GM23338 (cell line): ENCODE measurements around the gene PPFIA2. TPM values are rescaled to one million over a fixed set of nuclear protein-coding genes. Genes with fewer than 3 reads are reported as not detected.

Experiments
- ATAC-seq: fragments of 200-7000 bp; cut with Tn5 transposase; 3 replicates; pipeline ENCODE4 v1.9.1; 2020
- DNase-seq: peaks from one replicate; pipeline ENCODE4 v3.0.0-alpha.2; 2015; ENCODE audit warnings: low spot score
- H2AFZ ChIP-seq: fragments of 200-600 bp; sonication (generic); 2 replicates; pipeline ENCODE4 v1.8.0; 2016; ENCODE audit warnings: antibody characterized with exemption, mild to moderate bottlenecking, moderate library complexity
- H3F3A ChIP-seq: fragments of 200-600 bp; sonication (generic); replicated peaks from 2 replicates; pipeline ENCODE4 v1.8.0; 2017; ENCODE audit warnings: antibody characterized with exemption, mixed run types, low read depth
- H3K27ac ChIP-seq: fragments of 200-600 bp; sonication (generic); 2 replicates; pipeline ENCODE4 v1.6.1; 2016; ENCODE audit warnings: low read depth
- H3K27me3 ChIP-seq: fragments of 200-600 bp; sonication (generic); 2 replicates; pipeline ENCODE4 v1.8.0; 2016; ENCODE audit warnings: mild to moderate bottlenecking, mixed run types, moderate library complexity; ENCODE audit not compliant: insufficient read depth
- H3K36me3 ChIP-seq: fragments of 200-600 bp; sonication (generic); 2 replicates; pipeline ENCODE4 v1.8.0; 2016; ENCODE audit warnings: mild to moderate bottlenecking; ENCODE audit not compliant: insufficient read depth
- H3K4me1 ChIP-seq: fragments of 200-600 bp; sonication (generic); 2 replicates; pipeline ENCODE4 v1.8.0; 2016; ENCODE audit warnings: mild to moderate bottlenecking, moderate library complexity; ENCODE audit not compliant: insufficient read depth
- H3K4me2 ChIP-seq: fragments of 200-600 bp; sonication (generic); 2 replicates; pipeline ENCODE4 v1.7.1; 2017; ENCODE audit warnings: mixed run types
- H3K4me3 ChIP-seq: fragments of 200-600 bp; sonication (generic); 2 replicates; pipeline ENCODE4 v1.6.1; 2016; ENCODE audit warnings: mixed run types
- H3K79me2 ChIP-seq: fragments of 200-600 bp; sonication (generic); replicated peaks from 2 replicates; pipeline ENCODE4 v1.8.0; 2017; ENCODE audit warnings: mild to moderate bottlenecking; ENCODE audit not compliant: insufficient read depth
- H3K9me2 ChIP-seq: fragments of 200-600 bp; sonication (generic); 2 replicates; pipeline ENCODE4 v1.8.0; 2017; ENCODE audit not compliant: insufficient read depth
- H4K20me1 ChIP-seq: fragments of 200-600 bp; sonication (generic); replicated peaks from 2 replicates; pipeline ENCODE4 v1.8.0; 2017; ENCODE audit warnings: mild to moderate bottlenecking; ENCODE audit not compliant: insufficient read depth
- H3K27ac Mint-ChIP-seq: 2 replicates; pipeline ENCODE4 v1.8.0; 2020; ENCODE audit warnings: inconsistent platforms, mild to moderate bottlenecking, moderate library complexity, mixed read lengths
- H3K27me3 Mint-ChIP-seq: 3 replicates; pipeline ENCODE4 v1.8.0; 2022; ENCODE audit warnings: low read depth, mild to moderate bottlenecking, moderate library complexity, mixed read lengths, inconsistent platforms; ENCODE audit not compliant: insufficient read depth, poor library complexity
- H3K36me3 Mint-ChIP-seq: 3 replicates; pipeline ENCODE4 v1.8.0; 2021; ENCODE audit warnings: low read depth, mild to moderate bottlenecking, inconsistent platforms, moderate library complexity, mixed read lengths
- H3K4me1 Mint-ChIP-seq: 3 replicates; pipeline ENCODE4 v1.8.0; 2020; ENCODE audit warnings: mild to moderate bottlenecking, inconsistent platforms, mixed read lengths
- H3K4me3 Mint-ChIP-seq: 3 replicates; pipeline ENCODE4 v1.8.0; 2021; ENCODE audit warnings: moderate library complexity, mild to moderate bottlenecking, inconsistent platforms, mixed read lengths
- H3K9me3 Mint-ChIP-seq: 3 replicates; pipeline ENCODE4 v1.8.0; 2020; ENCODE audit warnings: moderate library complexity, mild to moderate bottlenecking, inconsistent platforms, mixed read lengths
- CTCF ChIP-seq, 2 experiments: fragments of 200-600 bp in 1 of 2; sonication (generic) in 1 of 2; conservative IDR thresholded peaks; 2 replicates each; pipeline versions ENCODE4 v1.5.1 to v1.6.1; 2016 to 2017; ENCODE audit warnings: antibody characterized with exemption in 2 of 2, low read depth in 2 of 2, mild to moderate bottlenecking in 2 of 2, moderate library complexity in 1 of 2
- ETS1 ChIP-seq: IDR thresholded peaks from 2 replicates; pipeline ENCODE4 v1.6.1; 2016; ENCODE audit warnings: antibody characterized with exemption
- EZH2 ChIP-seq: fragments of 200-600 bp; sonication (generic); IDR thresholded peaks from one replicate; pipeline ENCODE4 v1.8.0; 2017; ENCODE audit warnings: antibody characterized with exemption, mild to moderate bottlenecking, low read depth; ENCODE audit not compliant: unreplicated experiment
- EZH2phosphoT487 ChIP-seq: fragments of 200-600 bp; sonication (generic); IDR thresholded peaks from one replicate; pipeline ENCODE4 v1.8.1; 2018; ENCODE audit warnings: antibody characterized with exemption; ENCODE audit not compliant: unreplicated experiment
- JUNB ChIP-seq: IDR thresholded peaks from one replicate; pipeline ENCODE4 v1.6.1; 2016; ENCODE audit warnings: antibody characterized with exemption; ENCODE audit not compliant: unreplicated experiment
- POLR2AphosphoS5 ChIP-seq: IDR thresholded peaks from 2 replicates; pipeline ENCODE4 v1.6.1; 2016; ENCODE audit warnings: antibody characterized with exemption, low read depth
- STAT1 ChIP-seq: IDR thresholded peaks from one replicate; pipeline ENCODE4 v1.6.1; 2016; ENCODE audit warnings: antibody characterized with exemption; ENCODE audit not compliant: unreplicated experiment
- ZNF114 ChIP-seq: fragments of 250-450 bp; sonication (Bioruptor Pico); IDR thresholded peaks from 2 replicates; pipeline ENCODE4 v1.5.0; 2020; ENCODE audit warnings: mild to moderate bottlenecking, moderate library complexity
- ZNF462 ChIP-seq: fragments of 250-450 bp; sonication (Bioruptor Pico); IDR thresholded peaks from 2 replicates; pipeline ENCODE4 v1.5.0; 2020; ENCODE audit warnings: mild to moderate bottlenecking, moderate library complexity
- polyA plus RNA-seq: library from polyadenylated mRNA; unstranded; fragments of >200 nt; fragmentation: Nextera tagmentation; extraction: Ambion mirVana; gene quantifications from 2 replicates; pipeline ENCODE4 v1.2.1, GENCODE V29; 2016
- total RNA-seq: library from RNA; depleted of rRNA; stranded (reverse); fragments of >200 nt; shearing (Covaris generic); gene quantifications from 2 replicates; pipeline ENCODE4 v1.2.3, GENCODE V29; 2014

The PPFIA2 gene
- total and polyA plus RNA-seq, 2 experiments from 2014 or later: 5.4 to 7.2 TPM

DNA sequence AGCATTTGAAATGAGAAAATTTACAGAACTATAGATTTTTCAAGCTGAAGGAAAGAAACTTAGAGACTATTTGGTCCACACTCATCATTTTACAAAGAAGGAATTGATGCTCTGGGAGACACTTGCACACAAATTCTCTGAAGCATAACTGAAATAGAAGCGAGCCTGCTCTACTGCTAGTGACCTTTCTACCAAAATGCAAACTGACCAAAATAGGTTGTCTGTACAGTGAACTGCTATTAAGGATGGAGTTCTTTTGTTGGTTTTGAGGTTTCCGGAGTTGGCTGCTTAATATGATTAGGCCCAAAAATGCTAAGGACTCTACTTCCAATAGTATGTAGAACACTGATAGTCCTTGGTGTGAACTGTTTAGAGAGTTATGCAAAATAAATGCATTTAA is 194.9 kb downstream of the PPFIA2 start:
- H2AFZ ChIP-seq: no peak overlapping the region
- H4K20me1 ChIP-seq: no peaks in the 10 kb centered on the region
- DNase-seq: no peak

DNA sequence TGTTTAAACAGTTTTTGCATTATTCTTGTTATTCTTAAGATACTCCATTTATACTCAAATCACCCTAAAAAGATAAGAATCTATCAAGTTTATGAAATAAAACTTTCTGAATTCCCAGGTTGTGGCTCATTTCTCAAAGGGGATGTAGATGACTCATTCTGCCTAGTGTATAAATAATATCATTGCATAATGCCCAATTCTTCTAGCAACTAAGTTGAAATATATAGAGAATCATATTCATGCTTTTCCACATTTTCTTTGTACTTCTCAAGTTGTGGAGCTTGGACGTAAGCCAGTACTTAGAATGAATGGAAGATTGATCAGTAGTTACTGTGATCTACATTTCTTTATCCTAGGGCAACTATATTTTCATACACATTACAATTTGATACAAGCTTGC is 201.1 kb downstream of the PPFIA2 start:
- Mint-ChIP-seq H3K9me3 (no peaks in the 10 kb centered on the region), H3K36me3 (no peaks in the 10 kb centered on the region), H3K27ac (no peak overlapping the region), H3K27me3 (no peaks in the 10 kb centered on the region), H3K4me1 (no peaks in the 10 kb centered on the region), H3K4me3 (no peak overlapping the region)
- no peaks in the 10 kb centered on the region for H3K9me2 ChIP-seq
- H2AFZ ChIP-seq: no peak overlapping the region
- no peaks in the 10 kb centered on the region for H3K27me3 ChIP-seq
- no peak for DNase-seq
- no peaks in the 10 kb centered on the region for H3K4me1 ChIP-seq
- no peaks in the 10 kb centered on the region for H3F3A ChIP-seq
- no peaks in the 10 kb centered on the region for H3K79me2 ChIP-seq
- no peak overlapping the region for H3K4me3 ChIP-seq
- H3K27ac ChIP-seq: no peak overlapping the region
- H3K4me2 ChIP-seq: no peak overlapping the region
- H4K20me1 ChIP-seq: no peaks in the 10 kb centered on the region
- no peaks in the 10 kb centered on the region for H3K36me3 ChIP-seq
- no peak for ATAC-seq
- no peak for TF ChIP-seq EZH2
- TF ChIP-seq JUNB: no peak
- no peak for TF ChIP-seq ZNF462
- TF ChIP-seq ETS1: no peak
- no peak for TF ChIP-seq ZNF114 (CRISPR knock-in tag)
- TF ChIP-seq CTCF (conservative IDR thresholded peaks at IDR 0.05; ENCODE audit: low read depth in 2 of 2): no peak

More for the DNA sequence above, 194.9 kb downstream of the PPFIA2 start:
- Mint-ChIP-seq H3K36me3 (no peaks in the 10 kb centered on the region), H3K9me3 (no peaks in the 10 kb centered on the region), H3K4me3 (no peak overlapping the region), H3K4me1 (no peaks in the 10 kb centered on the region), H3K27ac (no peak overlapping the region), H3K27me3 (no peaks in the 10 kb centered on the region)
- H3F3A ChIP-seq: no peaks in the 10 kb centered on the region
- H3K4me3 ChIP-seq: no peak overlapping the region
- no peak overlapping the region for H3K27ac ChIP-seq
- no peaks in the 10 kb centered on the region for H3K79me2 ChIP-seq
- no peaks in the 10 kb centered on the region for H3K4me1 ChIP-seq
- no peaks in the 10 kb centered on the region for H3K27me3 ChIP-seq
- no peak overlapping the region for H3K4me2 ChIP-seq
- no peaks in the 10 kb centered on the region for H3K36me3 ChIP-seq
- TF ChIP-seq POLR2AphosphoS5: no peak
- no peak for TF ChIP-seq EZH2phosphoT487
- no peak for TF ChIP-seq JUNB
- no peak for TF ChIP-seq STAT1
- no peak for TF ChIP-seq ETS1
- no peak for ATAC-seq
- H3K9me2 ChIP-seq: 0 out of 2 replicates have a peak, but pooled peaks cover 2% of the 10 kb centered on the region
